Right forelimb (tissue), 1 donor: Measurements from ENCODE around the gene ZNF138.
A peak's percentile ranks its signal among the peaks of the same experiment; 100 is the strongest.
"Not testable (repeated sequence)": the region's sequence is repeated elsewhere in the genome, so short reads cannot be mapped to it uniquely, and the experiment has no call there.

ENCODE experiments used
- DNase-seq: peaks from one replicate; pipeline ENCODE4 v3.0.0-alpha.2; 2018

ZNF138 gene

GRCh38 chr7:64839910-64840309 is 45.7 kb downstream of the ZNF138 start:
- DNase-seq = no peak

- DNase-seq = no peak
Observed at GRCh38 chr7:64849250-64849923, 55.2 kb downstream of the ZNF138 start.

GRCh38 chr7:64849924-64850499 is 55.8 kb downstream of the ZNF138 start:
- no peak for DNase-seq

GRCh38 chr7:64853679-64854078 is 59.5 kb downstream of the ZNF138 start:
- no peak for DNase-seq

- DNase-seq = no peak
Observed at GRCh38 chr7:64854969-64855368, 60.7 kb downstream of the ZNF138 start.

GRCh38 chr7:64863021-64863420 is 68.8 kb downstream of the ZNF138 start:
- no peak for DNase-seq

GRCh38 chr7:64863530-64863929 is 69.3 kb downstream of the ZNF138 start:
- DNase-seq = not testable (repeated sequence)

- DNase-seq = no peak
Observed at GRCh38 chr7:64863969-64864368, 69.7 kb downstream of the ZNF138 start.

- DNase-seq = peak; percentile 5
Observed at GRCh38 chr7:64867863-64868440, 73.7 kb downstream of the ZNF138 start.

GRCh38 chr7:64868499-64868898 is 74.3 kb downstream of the ZNF138 start:
- peak; percentile 11 for DNase-seq

GRCh38 chr7:64869121-64869725 is 75.0 kb downstream of the ZNF138 start:
- DNase-seq = no peak

- no peak for DNase-seq
Observed at GRCh38 chr7:64869912-64870562, 75.8 kb downstream of the ZNF138 start.

- no peak for DNase-seq
Observed at GRCh38 chr7:64870656-64871055, 76.4 kb downstream of the ZNF138 start.

- peak; percentile 16 for DNase-seq
Observed at GRCh38 chr7:64871761-64872160, 77.5 kb downstream of the ZNF138 start.

GRCh38 chr7:64872351-64873154 is 78.3 kb downstream of the ZNF138 start:
- DNase-seq = no peak

- no peak for DNase-seq
Observed at GRCh38 chr7:64873155-64873500, 78.9 kb downstream of the ZNF138 start.

GRCh38 chr7:64873517-64873916 is 79.3 kb downstream of the ZNF138 start:
- DNase-seq = no peak

- DNase-seq = no peak
Observed at GRCh38 chr7:64874114-64874513, 79.9 kb downstream of the ZNF138 start.

GRCh38 chr7:64874562-64875250 is 80.5 kb downstream of the ZNF138 start:
- DNase-seq = no peak

- DNase-seq = no peak
Observed at GRCh38 chr7:64875258-64875657, 81.0 kb downstream of the ZNF138 start.

- no peak for DNase-seq
Observed at GRCh38 chr7:64875658-64876406, 81.6 kb downstream of the ZNF138 start.
